ENCODE results near the gene VASP. TPM values are rescaled to one million over a fixed set of nuclear protein-coding genes. Genes with fewer than 3 reads are reported as not detected.

Gene VASP
- total RNA-seq, 1 experiment from 2014 or later = 144 TPM

GRCh38 chr19:45488708-45489107 is 18.6 kb upstream of the VASP start (continued):
- TF ChIP-seq NFYB (CRISPR knock-in tag; conservative IDR thresholded peaks at IDR 0.05; ENCODE audit: low read depth) = no peak
- no peak for TF ChIP-seq CREM (CRISPR knock-in tag; IDR thresholded peaks at IDR 0.05)
- TF ChIP-seq TCF7 (CRISPR knock-in tag; IDR thresholded peaks at IDR 0.05; ENCODE audit: low read depth) = no peak

- peaks cover 3% of the 10 kb centered on the region; the same call in 1 of the 2 replicates for H3K36me3 Mint-ChIP-seq
- no peaks in the 10 kb centered on the region for H3K9me3 Mint-ChIP-seq
- H3K4me3 Mint-ChIP-seq = no peak overlapping the region
- ATAC-seq (no peak), DNase-seq (ENCODE audit: low spot score) (no peak)
- TF ChIP-seq ZNF396 (CRISPR knock-in tag; IDR thresholded peaks at IDR 0.05; ENCODE audit: borderline replicate concordance) (no peak), ELF4 (CRISPR knock-in tag; IDR thresholded peaks at IDR 0.05; ENCODE audit: low read depth) (no peak), TEAD4 (CRISPR knock-in tag; IDR thresholded peaks at IDR 0.05) (no peak), HMGXB4 (CRISPR knock-in tag; IDR thresholded peaks at IDR 0.05) (no peak), RELA (CRISPR knock-in tag; IDR thresholded peaks at IDR 0.05; ENCODE audit: borderline replicate concordance) (no peak), CBFB (CRISPR knock-in tag; IDR thresholded peaks at IDR 0.05; ENCODE audit: low read depth) (no peak), ARID4B (CRISPR knock-in tag; IDR thresholded peaks at IDR 0.05; ENCODE audit: borderline replicate concordance) (no peak), SP1 (CRISPR knock-in tag; conservative IDR thresholded peaks at IDR 0.05) (no peak), GRHL2 (CRISPR knock-in tag; IDR thresholded peaks at IDR 0.05; ENCODE audit: insufficient replicate concordance, severe bottlenecking) (no peak), ESRRA (CRISPR knock-in tag; IDR thresholded peaks at IDR 0.05; ENCODE audit: borderline replicate concordance) (no peak), SOX15 (CRISPR knock-in tag; IDR thresholded peaks at IDR 0.05) (no peak), NR2C2 (CRISPR knock-in tag; IDR thresholded peaks at IDR 0.05) (no peak)
- TF ChIP-seq, protein P1, sequence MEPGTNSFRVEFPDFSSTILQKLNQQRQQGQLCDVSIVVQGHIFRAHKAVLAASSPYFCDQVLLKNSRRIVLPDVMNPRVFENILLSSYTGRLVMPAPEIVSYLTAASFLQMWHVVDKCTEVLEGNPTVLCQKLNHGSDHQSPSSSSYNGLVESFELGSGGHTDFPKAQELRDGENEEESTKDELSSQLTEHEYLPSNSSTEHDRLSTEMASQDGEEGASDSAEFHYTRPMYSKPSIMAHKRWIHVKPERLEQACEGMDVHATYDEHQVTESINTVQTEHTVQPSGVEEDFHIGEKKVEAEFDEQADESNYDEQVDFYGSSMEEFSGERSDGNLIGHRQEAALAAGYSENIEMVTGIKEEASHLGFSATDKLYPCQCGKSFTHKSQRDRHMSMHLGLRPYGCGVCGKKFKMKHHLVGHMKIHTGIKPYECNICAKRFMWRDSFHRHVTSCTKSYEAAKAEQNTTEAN (CRISPR knock-in tag; IDR thresholded peaks at IDR 0.05) = no peak
- peaks cover 18% of the 10 kb centered on the region for H3K4me1 Mint-ChIP-seq
- H3K27me3 Mint-ChIP-seq (ENCODE audit: low read depth) = no peaks in the 10 kb centered on the region
- POLR2A ChIA-PET = interaction anchor here (0.9 kb wide), 1 partner anchor 12 kb away, joined by 3 read pairs; no protein-coding TSS in a partner anchor
- CTCF ChIA-PET = interaction anchor here (0.7 to 1.3 kb wide), 5 partner anchors 49 to 311 kb away, joined by 3 to 4 read pairs (median 3); partner anchors contain the start of gene BLOC1S3
- no peak overlapping the region for H3K27ac Mint-ChIP-seq
These were observed 17.9 kb upstream of the VASP start for GRCh38 chr19:45489216-45489855.

Data from WTC11 (cell line).